HFF-Myc (cell line): ENCODE data around the gene PRCC.
A peak's percentile ranks its signal among the peaks of the same experiment; 100 is the strongest.

Source experiments
- DNase-seq: peaks from one replicate; pipeline ENCODE4 v3.0.0-alpha.2; 2011; ENCODE audit warnings: low read depth; ENCODE audit errors: extremely low read depth
- H3K4me3 ChIP-seq: replicated peaks from 2 replicates; pipeline ENCODE4 v1.5.1; 2011; ENCODE audit warnings: low read depth, mild to moderate bottlenecking, control low read depth, low read length
- TF ChIP-seq, protein P1 (sequence below): IDR thresholded peaks from 2 replicates; pipeline ENCODE4 v1.5.1; 2012; ENCODE audit warnings: mild to moderate bottlenecking, low read depth, low read length, control low read depth; ENCODE audit errors: missing control alignments

The PRCC gene

DNA sequence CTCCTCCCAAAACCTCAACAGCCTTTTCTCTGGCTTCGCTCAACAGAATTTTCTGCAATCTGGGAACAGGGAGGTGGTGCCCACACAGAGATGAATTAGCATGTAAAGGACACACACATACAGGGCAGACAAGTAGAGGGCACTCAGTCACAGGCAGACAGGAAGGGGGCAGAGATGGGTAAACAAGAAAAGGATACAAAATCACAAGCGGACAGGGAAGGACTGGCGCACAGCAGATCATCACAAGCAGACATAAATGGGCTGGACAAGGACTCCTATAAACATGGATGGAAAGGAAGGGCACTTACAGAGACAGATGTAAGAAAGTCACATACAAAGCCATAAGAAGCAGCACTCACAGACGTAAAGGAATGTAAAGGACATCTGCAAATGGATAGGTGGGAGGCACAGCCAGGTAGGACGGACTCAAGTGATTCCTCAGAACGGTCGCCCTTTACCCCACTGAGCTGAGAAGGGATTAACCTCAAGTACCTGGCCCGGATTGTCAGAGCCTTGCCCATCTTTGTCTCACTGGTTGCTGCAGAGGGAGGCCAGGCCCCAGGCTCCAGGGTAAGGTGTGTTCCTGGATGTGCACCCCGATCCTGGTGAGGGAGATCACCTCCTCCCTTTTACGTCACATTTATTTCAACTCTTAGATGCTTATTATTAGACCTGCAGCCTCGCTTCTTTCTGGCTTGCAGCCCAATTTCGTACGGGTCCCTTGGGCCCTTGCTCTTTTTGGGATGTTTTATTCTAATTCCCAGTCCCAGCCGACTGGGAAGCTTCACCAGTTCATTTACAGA lies 836 bp upstream of the PRCC start:
- H3K4me3 ChIP-seq: peak overlapping the region; percentile 67
- TF ChIP-seq, protein P1, sequence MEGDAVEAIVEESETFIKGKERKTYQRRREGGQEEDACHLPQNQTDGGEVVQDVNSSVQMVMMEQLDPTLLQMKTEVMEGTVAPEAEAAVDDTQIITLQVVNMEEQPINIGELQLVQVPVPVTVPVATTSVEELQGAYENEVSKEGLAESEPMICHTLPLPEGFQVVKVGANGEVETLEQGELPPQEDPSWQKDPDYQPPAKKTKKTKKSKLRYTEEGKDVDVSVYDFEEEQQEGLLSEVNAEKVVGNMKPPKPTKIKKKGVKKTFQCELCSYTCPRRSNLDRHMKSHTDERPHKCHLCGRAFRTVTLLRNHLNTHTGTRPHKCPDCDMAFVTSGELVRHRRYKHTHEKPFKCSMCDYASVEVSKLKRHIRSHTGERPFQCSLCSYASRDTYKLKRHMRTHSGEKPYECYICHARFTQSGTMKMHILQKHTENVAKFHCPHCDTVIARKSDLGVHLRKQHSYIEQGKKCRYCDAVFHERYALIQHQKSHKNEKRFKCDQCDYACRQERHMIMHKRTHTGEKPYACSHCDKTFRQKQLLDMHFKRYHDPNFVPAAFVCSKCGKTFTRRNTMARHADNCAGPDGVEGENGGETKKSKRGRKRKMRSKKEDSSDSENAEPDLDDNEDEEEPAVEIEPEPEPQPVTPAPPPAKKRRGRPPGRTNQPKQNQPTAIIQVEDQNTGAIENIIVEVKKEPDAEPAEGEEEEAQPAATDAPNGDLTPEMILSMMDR: no peak
- DNase-seq: no peak

DNA sequence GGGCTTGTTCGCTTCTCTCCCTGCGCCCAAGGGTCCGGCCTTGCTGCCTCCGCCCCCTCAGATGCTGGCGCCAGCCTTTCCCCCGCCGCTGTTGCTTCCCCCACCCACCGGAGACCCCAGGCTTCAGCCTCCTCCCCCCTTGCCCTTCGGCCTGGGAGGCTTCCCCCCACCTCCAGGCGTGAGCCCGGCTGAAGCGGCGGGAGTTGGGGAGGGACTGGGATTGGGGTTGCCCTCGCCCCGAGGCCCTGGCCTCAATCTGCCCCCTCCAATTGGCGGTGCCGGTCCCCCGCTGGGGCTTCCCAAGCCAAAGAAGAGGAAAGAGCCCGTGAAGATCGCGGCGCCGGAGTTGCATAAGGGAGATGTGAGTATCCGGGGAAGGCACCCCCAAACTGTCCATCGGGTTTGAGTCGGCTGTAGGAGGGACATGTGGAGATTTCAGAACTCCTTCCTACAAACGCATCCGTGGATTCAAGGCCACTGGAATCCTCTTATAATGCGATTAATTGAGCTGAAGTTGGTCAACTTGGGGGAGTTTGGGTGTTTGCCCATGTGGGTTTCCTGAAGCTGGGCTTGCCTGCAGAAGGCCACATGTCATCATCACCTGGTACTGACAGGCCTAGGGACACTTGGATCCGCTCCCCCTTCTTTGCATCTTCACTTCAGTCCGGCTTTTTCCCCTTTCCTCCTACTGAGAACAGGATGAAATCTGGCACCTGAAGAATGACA lies 707 bp downstream of the PRCC start:
- DNase-seq: no peak

DNA sequence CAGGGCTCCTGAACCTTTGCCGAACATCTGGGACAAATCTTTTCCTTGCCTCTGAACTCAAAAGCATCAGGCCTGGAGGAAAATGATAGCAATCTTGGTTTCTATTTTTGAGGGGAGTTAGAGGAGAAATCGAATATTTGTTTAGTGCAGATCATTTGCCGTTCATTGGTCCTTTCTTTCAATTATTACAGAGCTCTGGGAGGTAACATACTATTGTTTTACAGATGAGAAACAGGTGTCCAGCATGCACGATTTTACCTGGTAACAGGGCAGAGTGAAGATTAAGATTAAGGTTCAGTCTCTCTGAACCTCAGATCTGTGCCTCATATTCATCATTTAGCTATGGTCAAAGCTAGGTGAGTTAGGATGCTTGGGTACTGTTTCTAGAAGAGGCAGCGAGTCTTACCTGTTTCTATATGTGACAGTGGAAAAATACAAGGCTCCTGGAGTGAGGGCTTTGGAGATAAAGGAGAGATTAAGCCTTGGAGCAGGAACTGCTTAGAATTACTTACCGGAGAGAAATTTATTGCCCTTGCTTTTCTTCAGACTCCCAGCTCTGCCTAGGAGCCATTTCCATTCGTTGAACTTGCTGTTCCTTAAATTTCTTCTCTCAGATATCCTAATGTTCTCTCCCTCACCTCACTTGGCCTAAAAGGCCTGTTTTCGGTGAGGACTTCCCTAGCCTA lies 1.4 kb downstream of the PRCC start:
- DNase-seq: no peak
- TF ChIP-seq, protein P1: no peak
- H3K4me3 ChIP-seq: peak overlapping the region; percentile 67

More for the DNA sequence above, 707 bp downstream of the PRCC start:
- H3K4me3 ChIP-seq: peak overlapping the region; percentile 67
- TF ChIP-seq, protein P1: no peak

DNA sequence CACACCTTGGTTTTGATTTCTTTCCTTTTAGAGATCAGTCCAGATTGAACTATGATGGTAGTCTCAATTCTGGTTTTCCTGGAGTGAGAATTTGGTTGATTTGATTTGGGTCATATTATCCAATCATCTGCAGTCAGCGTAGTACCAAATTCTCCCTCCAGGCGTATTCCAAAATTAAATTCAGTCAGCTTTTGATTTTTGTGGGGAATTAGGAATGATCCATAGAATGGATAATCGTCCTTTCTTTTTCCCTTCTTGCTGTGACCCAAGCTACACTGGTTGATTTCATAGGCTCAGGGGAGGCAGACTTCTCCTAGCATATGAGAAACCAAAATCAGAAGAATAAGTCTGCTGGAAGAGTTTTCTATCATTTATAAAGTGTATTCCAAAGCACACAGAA lies 4.9 kb downstream of the PRCC start:
- TF ChIP-seq, protein P1: no peak
- no peak for DNase-seq
- H3K4me3 ChIP-seq: no peak overlapping the region

DNA sequence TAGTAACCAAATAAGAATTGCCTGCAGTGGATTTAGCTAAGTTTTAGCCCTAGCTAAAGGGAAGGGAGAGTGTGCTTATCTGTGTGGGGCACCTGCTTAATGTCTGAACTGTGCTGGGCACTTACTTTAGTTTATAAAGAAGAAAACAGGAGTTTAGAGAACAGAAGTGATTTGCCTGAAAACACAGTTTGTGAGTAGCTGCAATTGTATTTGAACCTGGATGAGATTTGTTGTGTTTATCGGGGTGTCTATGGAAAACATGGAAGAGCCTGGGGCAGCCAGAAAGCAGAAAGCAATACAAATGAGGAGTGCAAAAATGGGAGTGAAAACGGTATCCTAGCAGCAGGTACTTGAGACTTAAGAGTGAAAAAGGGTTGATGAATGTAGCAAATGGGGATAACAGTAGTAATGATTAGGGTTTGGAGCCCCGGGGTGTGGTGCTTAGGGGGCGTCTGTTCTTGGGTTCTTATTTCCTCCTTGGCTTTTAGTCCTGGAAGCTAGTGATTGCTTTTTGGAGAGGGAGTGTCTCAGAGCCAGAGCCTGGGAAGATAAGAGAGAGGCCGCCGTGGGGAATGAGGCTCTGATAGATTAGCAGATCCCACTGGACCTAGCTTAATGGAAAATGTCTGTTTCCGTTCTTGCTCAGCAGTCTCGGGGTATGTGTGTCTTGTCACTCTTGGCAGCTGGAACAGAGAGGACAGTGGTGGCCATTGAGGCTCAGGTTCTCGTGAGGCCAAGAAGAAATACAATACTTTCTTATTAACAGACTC lies 5.6 kb downstream of the PRCC start:
- no peak overlapping the region for H3K4me3 ChIP-seq
- TF ChIP-seq, protein P1: no peak
- DNase-seq: no peak

DNA sequence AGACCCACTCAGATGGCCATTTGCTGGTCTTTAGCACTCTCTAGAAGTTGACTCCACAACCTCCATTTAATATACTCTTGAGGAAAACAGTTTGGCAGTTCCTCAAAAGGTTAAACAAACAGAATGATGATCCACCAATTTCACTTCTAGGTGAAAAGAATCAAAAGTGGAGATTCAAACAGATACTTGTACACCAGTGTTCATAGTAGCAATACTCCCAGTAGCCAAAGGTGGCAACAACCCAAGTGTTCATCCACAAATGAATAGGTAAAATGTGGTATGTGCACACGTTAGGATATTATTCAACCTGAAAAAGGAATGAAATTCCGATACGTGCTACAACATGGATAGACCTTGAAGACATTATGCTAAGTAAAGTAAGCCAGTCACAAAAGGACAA lies 6.3 kb downstream of the PRCC start:
- no peak overlapping the region for H3K4me3 ChIP-seq
- DNase-seq: no peak
- TF ChIP-seq, protein P1: no peak
